G401 (cell line): Measurements from ENCODE around the gene SDF2L1. TPM values are rescaled to one million over a fixed set of nuclear protein-coding genes. Genes with fewer than 3 reads are reported as not detected.
"Not testable (repeated sequence)": the region's sequence is repeated elsewhere in the genome, so short reads cannot be mapped to it uniquely, and the experiment has no call there.

Experiments used
- DNase-seq: peaks from one replicate; pipeline ENCODE4 v3.0.0-alpha.2; 2015; ENCODE audit warnings: low spot score
- in situ Hi-C: cut with HindIII; loops from 2 replicates; pipeline ENCODE4 v1.10.0; 2016; ENCODE audit warnings: low sequenced_read_pairs, mixed read lengths
- total RNA-seq: library from RNA; depleted of rRNA; stranded (reverse); fragments of >200 nt; shearing (Covaris generic); gene quantifications from 2 replicates; pipeline ENCODE4 v1.2.3, GENCODE V29; 2014; rRNA removed

SDF2L1 gene, protein sequence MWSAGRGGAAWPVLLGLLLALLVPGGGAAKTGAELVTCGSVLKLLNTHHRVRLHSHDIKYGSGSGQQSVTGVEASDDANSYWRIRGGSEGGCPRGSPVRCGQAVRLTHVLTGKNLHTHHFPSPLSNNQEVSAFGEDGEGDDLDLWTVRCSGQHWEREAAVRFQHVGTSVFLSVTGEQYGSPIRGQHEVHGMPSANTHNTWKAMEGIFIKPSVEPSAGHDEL
- 39.7 and 49.4 TPM in 2 replicates for total RNA-seq

- peak; percentile 99 for DNase-seq
- in situ Hi-C loops = no loop called here
Observed at GRCh38 chr22:21641789-21642583, at the start of gene SDF2L1. TSS of gene SDF2L1 (plus strand) at chr22:21642302. CDS start at chr22:21642337, 35 bp downstream.

DNA sequence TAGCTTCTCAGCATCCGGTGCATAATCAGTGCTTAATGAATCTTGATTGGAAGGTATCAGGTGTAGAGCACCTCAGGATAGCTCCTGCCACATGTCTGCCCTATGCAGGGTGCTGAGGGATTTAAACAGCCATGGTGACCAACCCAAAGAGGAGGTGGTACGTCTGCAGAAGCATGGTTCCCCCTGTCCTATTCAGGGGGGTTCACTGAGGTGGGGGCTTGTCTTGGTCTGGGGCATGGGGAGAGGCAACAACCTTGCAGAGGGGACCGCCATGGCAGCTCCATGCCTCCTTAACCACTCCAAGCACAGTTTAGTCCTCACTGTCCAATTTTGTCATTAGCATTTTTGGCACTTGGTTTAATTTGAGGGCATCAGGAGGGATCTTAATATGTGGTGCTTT lies 49.7 kb upstream of the SDF2L1 start:
- no peak for DNase-seq
- in situ Hi-C loops = no loop called here

GRCh38 chr22:21593406-21594232 lies 48.5 kb upstream of the SDF2L1 start:
- DNase-seq = peak; percentile 65
- in situ Hi-C loops = no loop called here

- DNase-seq = no peak
- in situ Hi-C loops = no loop called here
Observed at GRCh38 chr22:21594865-21595452, 47.1 kb upstream of the SDF2L1 start.

- DNase-seq, in situ Hi-C loops: not testable (repeated sequence)
Observed at GRCh38 chr22:21596356-21597135, 45.6 kb upstream of the SDF2L1 start.

DNA sequence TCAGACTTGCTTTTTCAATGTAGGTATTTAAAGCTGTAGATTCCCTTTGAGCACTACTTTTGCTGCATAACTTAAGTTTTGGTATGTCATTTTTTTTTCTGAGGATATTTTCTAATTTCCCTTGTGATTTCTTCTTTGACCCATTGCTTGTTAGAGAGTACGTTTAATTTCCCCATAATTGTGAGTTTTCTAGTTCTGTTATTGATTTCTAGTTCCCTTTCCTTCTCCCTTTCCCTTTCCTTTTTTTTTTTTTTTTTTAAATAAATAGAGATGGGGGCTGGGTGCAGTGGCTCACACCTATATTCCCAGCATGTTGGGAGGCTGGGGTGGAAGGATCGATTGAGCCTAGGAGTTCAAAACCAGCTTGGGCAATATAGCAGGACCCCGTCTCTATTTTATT lies 43.8 kb upstream of the SDF2L1 start:
- no peak for DNase-seq
- in situ Hi-C loops = no loop called here

GRCh38 chr22:21599053-21599893 lies 42.8 kb upstream of the SDF2L1 start:
- no peak for DNase-seq
- in situ Hi-C loops = no loop called here

- in situ Hi-C loops = no loop called here
- DNase-seq = no peak
Observed at GRCh38 chr22:21602579-21602978, 39.5 kb upstream of the SDF2L1 start.

- in situ Hi-C loops = no loop called here
Observed at GRCh38 chr22:21603973-21604372, 38.1 kb upstream of the SDF2L1 start.

DNA sequence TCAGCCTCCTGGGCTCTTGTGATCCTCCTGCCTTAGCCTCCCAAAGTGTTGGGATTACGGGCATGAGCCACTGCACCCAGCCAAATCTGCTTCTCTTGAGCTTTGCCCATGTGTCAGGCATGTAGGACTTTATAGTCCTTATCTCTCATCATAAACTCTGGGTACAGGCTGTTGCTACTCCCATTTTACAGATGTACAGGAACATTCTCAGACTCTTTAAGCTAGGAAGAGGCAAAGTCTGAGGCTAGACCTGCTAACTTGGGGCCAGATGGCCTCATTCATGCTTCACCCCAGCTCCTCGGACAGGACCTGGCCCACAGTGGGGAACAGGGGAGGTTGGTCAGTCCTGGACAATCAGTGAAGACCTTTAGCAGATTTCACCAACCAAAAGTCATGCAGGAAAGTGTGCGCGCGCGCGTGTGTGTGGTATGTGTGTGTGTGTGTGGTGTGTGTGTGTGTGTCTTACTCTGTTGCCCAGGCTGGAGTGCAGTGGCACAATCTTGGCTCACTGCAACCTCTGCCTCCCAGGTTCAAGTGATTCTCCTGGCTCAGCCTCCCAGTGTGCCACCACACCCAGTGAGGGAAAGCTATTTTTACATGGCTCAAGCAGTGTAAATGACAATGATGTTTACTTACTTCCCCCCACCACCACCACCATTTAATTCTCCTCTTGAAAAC lies 36.1 kb upstream of the SDF2L1 start:
- DNase-seq = no peak
- in situ Hi-C loops = no loop called here

More at GRCh38 chr22:21603973-21604372, 38.1 kb upstream of the SDF2L1 start:
- DNase-seq = no peak

GRCh38 chr22:21606775-21607174 lies 35.3 kb upstream of the SDF2L1 start:
- no peak for DNase-seq
- in situ Hi-C loops = no loop called here

DNA sequence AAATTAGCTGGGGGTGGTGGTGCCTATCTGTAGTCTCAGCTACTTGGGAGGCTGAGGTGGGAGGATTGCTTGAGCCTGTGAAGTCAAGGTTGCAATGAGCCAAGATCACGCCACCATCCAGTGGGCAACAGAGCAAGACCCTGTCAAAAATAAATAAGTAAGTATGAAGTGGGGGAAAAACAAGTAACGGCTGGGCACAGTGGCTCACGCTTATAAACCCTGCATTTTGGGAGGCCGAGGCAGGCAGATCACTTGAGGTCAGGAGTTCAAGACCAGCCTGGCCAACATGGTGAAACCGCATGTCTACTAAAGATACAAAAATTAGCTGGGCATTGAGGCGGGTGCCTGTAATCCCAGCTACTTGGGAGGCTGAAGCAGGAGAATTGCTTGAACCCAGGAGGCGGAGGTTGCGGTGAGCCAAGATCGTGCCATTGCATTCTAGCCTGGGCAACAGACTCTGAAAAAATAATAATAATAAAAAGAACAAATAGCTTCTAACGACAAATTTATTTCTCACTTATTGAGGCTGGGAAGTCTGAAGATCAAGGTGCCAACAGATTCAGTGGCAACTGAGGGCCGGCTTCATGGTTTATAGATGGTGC lies 32.4 kb upstream of the SDF2L1 start:
- DNase-seq, in situ Hi-C loops: not testable (repeated sequence)

- no peak for DNase-seq
- in situ Hi-C loops = no loop called here
Observed at GRCh38 chr22:21611210-21611977, 30.7 kb upstream of the SDF2L1 start.

DNA sequence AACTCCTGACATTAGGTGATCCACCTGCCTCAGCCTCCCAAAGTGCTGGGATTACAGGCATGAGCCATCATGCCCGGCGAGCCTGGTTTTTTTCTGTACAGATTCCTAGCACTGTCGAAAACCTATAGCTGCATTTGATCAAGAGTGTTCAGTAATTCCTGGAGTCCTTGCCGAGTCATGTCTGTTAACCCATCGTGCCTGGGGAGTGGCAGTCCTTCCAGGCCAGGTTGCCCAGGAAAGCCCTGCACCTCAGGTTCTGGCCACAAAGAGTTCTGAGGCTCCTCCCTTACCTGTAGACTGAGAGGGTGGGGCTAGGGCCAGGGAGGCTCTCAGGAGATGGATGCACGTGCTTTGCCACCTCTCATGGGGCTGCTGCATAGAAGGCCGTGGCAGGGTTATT lies 29.2 kb upstream of the SDF2L1 start:
- in situ Hi-C loops = no loop called here
- no peak for DNase-seq

DNA sequence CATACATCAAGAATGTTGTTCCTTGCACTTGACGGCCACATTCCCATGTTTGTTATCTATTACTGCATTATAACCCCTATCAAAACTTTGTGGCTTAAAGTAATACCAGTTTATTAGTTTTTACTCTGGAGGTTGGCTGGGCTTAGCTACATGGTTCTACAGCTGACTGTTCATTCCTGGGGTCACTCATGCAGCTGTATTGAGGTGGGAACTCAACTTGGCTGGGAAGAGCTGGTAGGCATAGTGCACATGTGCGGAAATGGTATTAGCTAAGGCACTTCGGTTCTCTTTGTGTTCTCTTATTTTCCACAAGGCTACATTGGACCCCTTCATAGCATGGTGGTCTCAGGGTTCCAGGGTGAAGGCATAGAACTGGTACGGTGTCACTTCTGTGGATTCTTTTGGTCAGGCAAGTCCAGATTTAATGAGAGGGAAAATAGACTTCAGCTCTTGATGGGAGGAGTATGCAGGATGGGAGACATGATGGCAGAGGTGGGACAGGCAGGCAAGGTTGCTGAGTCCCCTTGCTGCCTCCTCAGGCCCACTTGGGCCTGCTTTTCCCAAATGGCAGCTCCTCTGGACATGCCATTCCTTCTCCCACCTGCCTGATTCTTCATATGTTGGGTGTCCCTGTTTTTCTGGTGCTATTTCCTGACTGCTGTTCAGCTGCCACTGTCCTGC lies 28.4 kb upstream of the SDF2L1 start:
- in situ Hi-C loops = no loop called here
- no peak for DNase-seq

- DNase-seq = no peak
- in situ Hi-C loops = no loop called here
Observed at GRCh38 chr22:21615731-21616130, 26.4 kb upstream of the SDF2L1 start.
